Motor neuron (in vitro differentiated cells): ENCODE data around the gene CCDC33. TPM values are rescaled to one million over a fixed set of nuclear protein-coding genes. Genes with fewer than 3 reads are reported as not detected.

ENCODE experiments used
- ATAC-seq, 8 experiments: fragments of 200-7000 bp; cut with Tn5 transposase; replicated peaks in 6 of 8; 2 replicates each; pipeline ENCODE4 v1.8.0; 2021; ENCODE audit warnings: mild to moderate bottlenecking in 8 of 8, moderate library complexity in 8 of 8
- H3K27ac ChIP-seq, 2 donors: fragments of 250-450 bp; sonication (Bioruptor Pico); 2 replicates each; pipeline ENCODE4 v1.9.0; 2021; ENCODE audit warnings: antibody characterized with exemption in 2 of 2, mild to moderate bottlenecking in 2 of 2, moderate library complexity in 1 of 2
- H3K4me1 ChIP-seq, 2 donors: fragments of 250-450 bp; sonication (Bioruptor Pico); replicated peaks in 1 of 2; 2 replicates each; pipeline ENCODE4 v1.6.1; 2021; ENCODE audit warnings: antibody characterized with exemption in 2 of 2, mild to moderate bottlenecking in 2 of 2, moderate library complexity in 1 of 2
- H3K4me3 ChIP-seq, 5 donors: fragments of 250-450 bp; sonication (Bioruptor Pico); 2 replicates each; pipeline ENCODE4 v1.9.0; 2021; ENCODE audit warnings: antibody characterized with exemption in 5 of 5, mild to moderate bottlenecking in 5 of 5, moderate library complexity in 4 of 5
- WGBS, 10 experiments: fragments of 450-650 bp; shearing (Covaris generic); methylation state at CpG; one replicate each; pipeline ENCODE4 v1.0.0; 2022; 5-methylcytosine and 5-hydroxymethylcytosine counted together
- in situ Hi-C, 9 experiments: fragments of 400-800 bp; cut with MboI; loops; one replicate each; pipeline ENCODE4 v1.15.0; 2021; ENCODE audit warnings: low sequenced_read_pairs in 9 of 9, low pct_unique_long_range_greater_than_20kb in 2 of 9; ENCODE audit not compliant: unreplicated experiment in 9 of 9
- total RNA-seq, 8 experiments: library from RNA; unstranded; fragments of 300-600 nt; gene quantifications; 2 replicates each; pipeline versions ENCODE4 v1.2.3 to v1.2.4, GENCODE V29; 2022

CCDC33 gene
- total RNA-seq, 8 experiments from 2014 or later, result 0.66 to 18.3 (median 6.2) TPM

GRCh38 chr15:74291101-74292071, 55.3 kb downstream of the CCDC33 start:
- H3K4me3 ChIP-seq, result no peak overlapping the region
- peak overlapping the region; percentile 71 to 91 for H3K27ac ChIP-seq
- H3K4me1 ChIP-seq, result peaks cover 26 to 44% of the 10 kb centered on the region in 2 donors
- WGBS, 10 experiments, result 0 to 60% (median 5%) methylated on average over 1 to 13 of the region's 20 CpGs; no CpG with 5 or more reads in 1 of the 10 experiments
- in situ Hi-C loops, result loop anchor here in 1 of 9 experiments (10.0 kb wide), 1 partner anchor 157 kb away; the partner anchor contains the start of gene ISLR2
- ATAC-seq, result peak; percentile 89 to 98 (median 90)

GRCh38 chr15:74293021-74293810, 57.1 kb downstream of the CCDC33 start:
- Histone ChIP-seq H3K4me3 (no peak overlapping the region), H3K27ac (peak overlapping the region in 1 of 2 donors; percentile 91), H3K4me1 (peaks cover 26 to 44% of the 10 kb centered on the region in 2 donors)
- 18 to 93% (median 67%) methylated on average over 1 to 3 of the region's 3 CpGs; no CpG with 5 or more reads in 5 of the 10 experiments for WGBS, 10 experiments
- no peak for ATAC-seq
- in situ Hi-C loops, result loop anchor here in 1 of 9 experiments (10.0 kb wide), 1 partner anchor 158 kb away; the partner anchor contains the start of gene ISLR2

DNA sequence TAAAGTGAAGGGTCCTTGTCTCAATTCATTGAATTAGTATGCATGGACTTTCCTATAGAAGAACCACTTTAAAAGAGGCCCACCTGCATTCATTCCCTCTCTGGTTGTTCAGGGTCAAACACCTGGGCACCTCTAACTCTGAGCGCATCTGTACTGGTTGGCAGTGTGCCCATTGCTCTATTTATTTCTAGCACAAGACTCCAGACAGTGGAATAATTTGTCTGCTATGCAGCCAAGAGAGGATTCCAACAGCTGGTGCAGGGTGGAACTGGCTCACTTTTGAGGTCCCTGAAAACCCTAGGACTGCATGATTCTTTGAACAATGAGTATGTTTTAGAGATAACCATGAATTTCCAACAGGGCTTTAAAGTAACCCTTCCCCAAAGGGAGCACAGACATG, 57.9 kb downstream of the CCDC33 start:
- Histone ChIP-seq H3K27ac (no peak overlapping the region), H3K4me1 (peaks cover 26 to 44% of the 10 kb centered on the region in 2 donors), H3K4me3 (no peak overlapping the region)
- in situ Hi-C loops, result loop anchor here in 1 of 9 experiments (10.0 kb wide), 1 partner anchor 159 kb away; the partner anchor contains the start of gene ISLR2
- 0 to 100% (median 83%) methylated on average over 1 of the region's 1 CpG; no CpG with 5 or more reads in 4 of the 10 experiments for WGBS, 10 experiments
- ATAC-seq, result no peak

DNA sequence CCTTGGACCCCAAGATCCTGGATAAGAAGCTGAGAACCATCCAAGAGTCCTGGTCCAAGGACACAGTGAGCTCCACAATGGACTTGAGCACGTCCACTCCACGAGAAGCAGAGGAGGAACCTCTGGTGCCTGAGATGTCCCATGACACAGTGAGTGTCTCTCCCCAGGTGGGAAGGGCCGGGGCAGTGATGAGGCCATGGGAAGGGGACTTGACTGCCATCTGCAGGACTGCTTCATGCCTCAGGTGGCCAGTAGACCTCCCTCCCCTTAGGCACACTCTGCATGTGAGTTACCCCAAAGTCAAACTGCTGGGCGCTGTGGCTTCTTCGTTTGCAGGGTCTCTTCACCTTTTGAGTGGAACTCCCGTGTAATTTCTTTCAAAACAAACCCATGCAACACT, 59.7 kb downstream of the CCDC33 start:
- ATAC-seq, result no peak

GRCh38 chr15:74297887-74298286, 61.8 kb downstream of the CCDC33 start:
- H3K4me1 ChIP-seq, result peaks cover 32 to 43% of the 10 kb centered on the region in 2 donors
- no peak for ATAC-seq
- H3K4me3 ChIP-seq, result no peak overlapping the region
- in situ Hi-C loops, result loop anchor here in 1 of 9 experiments (10.0 kb wide), 1 partner anchor 163 kb away; the partner anchor contains the start of gene ISLR2
- H3K27ac ChIP-seq, result no peak overlapping the region
- 0 to 40% methylated on average over 1 of the region's 1 CpG; no CpG with 5 or more reads in 8 of the 10 experiments for WGBS, 10 experiments

More for the DNA sequence above, 59.7 kb downstream of the CCDC33 start:
- WGBS, 10 experiments, result 25 to 100% (median 88%) methylated on average over 1 to 5 of the region's 6 CpGs; no CpG with 5 or more reads in 6 of the 10 experiments
- Histone ChIP-seq H3K27ac (no peak overlapping the region), H3K4me3 (no peak overlapping the region), H3K4me1 (peaks cover 36 to 43% of the 10 kb centered on the region in 2 donors)
- in situ Hi-C loops, result loop anchor here in 1 of 9 experiments (10.0 kb wide), 1 partner anchor 161 kb away; the partner anchor contains the start of gene ISLR2

DNA sequence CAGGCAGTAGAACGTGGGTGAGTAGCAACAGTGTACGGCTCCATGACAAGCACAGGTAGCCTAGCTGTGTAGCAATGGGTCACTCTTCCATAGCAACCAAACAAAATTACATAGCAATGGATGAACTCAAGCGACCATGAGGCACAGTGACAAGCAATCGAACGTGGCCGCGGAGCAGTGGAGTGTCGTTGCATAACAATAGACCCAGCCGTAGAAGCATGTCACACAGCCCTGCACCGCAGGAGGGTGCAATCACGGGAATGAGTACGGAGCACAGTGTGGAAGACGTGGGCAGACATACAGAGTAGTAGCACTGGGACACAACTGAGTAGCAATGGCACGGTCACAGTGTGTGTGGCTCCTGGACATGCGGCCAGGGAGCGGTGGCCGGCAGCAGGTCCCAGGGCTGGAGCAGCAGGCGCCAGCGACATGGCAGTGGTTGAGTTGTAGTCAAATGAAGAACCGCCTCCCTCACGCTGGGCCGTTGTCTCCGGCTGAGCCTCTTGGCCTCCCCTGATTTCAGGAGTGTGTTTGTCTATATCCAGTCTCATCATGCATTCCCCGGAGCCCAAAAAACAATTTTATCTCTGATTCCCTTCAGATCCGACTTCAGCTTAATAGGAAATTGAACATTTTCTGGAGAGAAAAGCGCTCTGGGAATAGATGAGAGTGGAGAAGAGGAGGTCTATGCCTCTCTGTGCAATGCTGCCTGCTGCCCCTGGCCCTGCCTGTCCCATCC, 64.1 kb downstream of the CCDC33 start:
- WGBS, 10 experiments, result 34 to 100% (median 51%) methylated on average over 1 to 13 of the region's 26 CpGs; no CpG with 5 or more reads in 1 of the 10 experiments
- ATAC-seq, result peak in 5 of 8 experiments; percentile 42 to 59 (median 52)
- in situ Hi-C loops, result loop anchor here in 7 of 9 experiments (10.0 to 25.0 kb wide), 4 partner anchors 155 to 338 kb away; partner anchors contain the start of gene ISLR2 (in 4 of the 7)
- H3K4me3 ChIP-seq, result no peak overlapping the region
- peak overlapping the region in 1 of 2 donors; percentile 15 for H3K27ac ChIP-seq
- peaks cover 50 to 59% of the 10 kb centered on the region in 2 donors for H3K4me1 ChIP-seq

- H3K4me1 ChIP-seq, result peaks cover 66 to 74% of the 10 kb centered on the region in 2 donors
- in situ Hi-C loops, result loop anchor here in 7 of 9 experiments (10.0 to 25.0 kb wide), 4 partner anchors 157 to 339 kb away; partner anchors contain the start of gene ISLR2 (in 4 of the 7)
Measured at GRCh38 chr15:74301583-74302361, 65.6 kb downstream of the CCDC33 start.

GRCh38 chr15:74302821-74303359, 66.8 kb downstream of the CCDC33 start:
- H3K27ac ChIP-seq, result peak overlapping the region; percentile 76 to 84
- in situ Hi-C loops, result loop anchor here in 7 of 9 experiments (10.0 to 25.0 kb wide), 4 partner anchors 158 to 341 kb away; partner anchors contain the start of gene ISLR2 (in 4 of the 7)
- peaks cover 77 to 85% of the 10 kb centered on the region in 2 donors for H3K4me1 ChIP-seq
- 14 to 18% methylated on average over 1 to 3 of the region's 7 CpGs; no CpG with 5 or more reads in 8 of the 10 experiments for WGBS, 10 experiments
- ATAC-seq, result peak; percentile 34 to 74 (median 53)
- H3K4me3 ChIP-seq, result no peak overlapping the region

More at GRCh38 chr15:74301583-74302361, 65.6 kb downstream of the CCDC33 start:
- H3K4me3 ChIP-seq, result no peak overlapping the region
- no peak for ATAC-seq
- H3K27ac ChIP-seq, result peak overlapping the region; percentile 76 to 84
- 80 to 100% (median 89%) methylated on average over 1 of the region's 7 CpGs; no CpG with 5 or more reads in 5 of the 10 experiments for WGBS, 10 experiments

GRCh38 chr15:74303741-74304309, 67.7 kb downstream of the CCDC33 start:
- H3K4me3 ChIP-seq, result no peak overlapping the region
- 17 to 47% (median 24%) methylated on average over 1 to 4 of the region's 6 CpGs; no CpG with 5 or more reads in 3 of the 10 experiments for WGBS, 10 experiments
- peaks cover 86 to 95% of the 10 kb centered on the region in 2 donors for H3K4me1 ChIP-seq
- H3K27ac ChIP-seq, result peak overlapping the region; percentile 76 to 84
- ATAC-seq, result peak in 1 of 8 experiments; percentile 5
- in situ Hi-C loops, result loop anchor here in 7 of 9 experiments (10.0 to 25.0 kb wide), 4 partner anchors 159 to 342 kb away; partner anchors contain the start of gene ISLR2 (in 4 of the 7)

DNA sequence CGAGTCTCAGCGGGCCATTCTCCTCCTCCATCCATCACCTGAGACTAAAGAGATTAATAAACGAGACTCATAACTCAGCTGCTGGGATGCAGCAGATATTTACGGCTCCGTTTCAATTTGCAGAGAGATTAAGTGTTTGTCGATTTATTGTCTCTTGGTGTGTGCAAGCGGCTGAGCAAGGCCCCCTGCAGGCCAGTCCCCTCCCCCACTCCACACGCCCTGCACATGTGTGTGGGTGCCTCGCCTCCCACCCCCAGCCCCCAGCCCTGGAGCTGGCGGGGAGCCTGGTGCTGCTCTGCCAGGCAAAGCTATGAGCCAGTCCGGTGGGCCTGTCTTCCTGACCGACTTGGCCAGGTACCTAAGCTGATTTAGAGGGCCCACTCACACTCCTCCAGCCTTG, 68.3 kb downstream of the CCDC33 start:
- ATAC-seq, result peak in 5 of 8 experiments; percentile 35 to 55 (median 48)
- WGBS, 10 experiments, result 23 to 60% (median 40%) methylated on average over 1 to 2 of the region's 12 CpGs; no CpG with 5 or more reads in 7 of the 10 experiments
- Histone ChIP-seq H3K4me1 (peaks cover 92 to 100% of the 10 kb centered on the region in 2 donors), H3K27ac (peak overlapping the region; percentile 76 to 84), H3K4me3 (no peak overlapping the region)
- in situ Hi-C loops, result loop anchor here in 7 of 9 experiments (10.0 to 25.0 kb wide), 4 partner anchors 160 to 342 kb away; partner anchors contain the start of gene ISLR2 (in 4 of the 7)
